Kidney (tissue), 14 donors: ENCODE data around the gene EMX1. TPM values are rescaled to one million over a fixed set of nuclear protein-coding genes. Genes with fewer than 3 reads are reported as not detected.

Experiments
- DNase-seq, 5 donors: peaks; one replicate each; pipeline ENCODE4 v3.0.0-alpha.2; 2013 to 2020
- FAIRE-seq: peaks from 2 replicates; lab custom pipeline; 2012; peaks lifted over from hg19 to GRCh38; lab: Jason Lieb, UNC
- H3K27ac ChIP-seq, 2 donors: one replicate each; pipeline ENCODE4 v1.7.0; 2013; ENCODE audit warnings: low read depth in 2 of 2, low read length in 2 of 2, inconsistent platforms in 1 of 2
- H3K27me3 ChIP-seq: one replicate; pipeline ENCODE4 v1.7.1; 2013; ENCODE audit warnings: low read length, inconsistent platforms; ENCODE audit not compliant: control insufficient read depth, insufficient read depth
- H3K36me3 ChIP-seq, 3 donors: one replicate each; pipeline versions ENCODE4 v1.7.0 to v1.7.1; 2013; ENCODE audit warnings: low read length in 3 of 3, control low read depth in 1 of 3, inconsistent platforms in 1 of 3; ENCODE audit not compliant: insufficient read depth in 3 of 3, control insufficient read depth in 2 of 3
- H3K4me1 ChIP-seq, 3 donors: one replicate each; pipeline versions ENCODE4 v1.7.0 to v1.7.1; 2013; ENCODE audit warnings: low read length in 3 of 3, inconsistent platforms in 1 of 3, low read depth in 1 of 3; ENCODE audit not compliant: control insufficient read depth in 2 of 3, insufficient read depth in 2 of 3
- H3K4me3 ChIP-seq, 3 donors: one replicate each; pipeline versions ENCODE4 v1.7.0 to v1.8.1; 2013; ENCODE audit warnings: low read length in 3 of 3, control low read depth in 1 of 3, inconsistent platforms in 1 of 3
- H3K9ac ChIP-seq, 3 donors: one replicate each; pipeline versions ENCODE4 v1.7.0 to v1.7.1; 2013; ENCODE audit warnings: low read length in 3 of 3, control low read depth in 1 of 3, inconsistent platforms in 1 of 3
- H3K9me3 ChIP-seq, 3 donors: one replicate each; pipeline versions ENCODE4 v1.7.0 to v1.7.1; 2013; ENCODE audit warnings: low read length in 3 of 3, control low read depth in 1 of 3, inconsistent platforms in 1 of 3; ENCODE audit not compliant: control insufficient read depth in 2 of 3, insufficient read depth in 1 of 3
- CTCF ChIP-seq: IDR thresholded peaks from 3 replicates; pipeline ENCODE4 v1.5.1; 2012; ENCODE audit warnings: mild to moderate bottlenecking, moderate library complexity, borderline replicate concordance; ENCODE audit not compliant: insufficient read depth; ENCODE audit errors: extremely low read depth
- intact Hi-C: fragments of 100-400 bp; cut with DNase I; formaldehyde crosslinking; loops from one replicate; pipeline ENCODE4 v1.11.1; 2022
- polyA plus RNA-seq: library from polyadenylated mRNA; stranded (reverse); fragments of 350-450 nt; fragmentation: Illumina TruSeq; extraction: RNeasy Lipid Tissue Mini Kit (QIAGEN cat#74804); gene quantifications from one replicate; pipeline ENCODE4 v1.2.3, GENCODE V29; 2014; ENCODE audit warnings: low read depth, low replicate concordance; ENCODE audit not compliant: insufficient read depth
- total RNA-seq: library from RNA; stranded (reverse); fragmentation: NEBNext Ultra II Directional; extraction: Animal tissue kit (Norgen Biotek cat#: 25700); gene quantifications from one replicate; pipeline ENCODE4 v1.2.1, GENCODE V29; 2021
- donor health status: control.
- donor health status: control.
- donor health status: control.
- donor health status: control.
- donor health status: control.
- donor health status: DM: yes; HTN: yes; CAD: no.
- donor health status: Normal renal cell carcinoma (clear cell type).

Gene EMX1
- total and polyA plus RNA-seq, 2 donors from 2014 or later, result 19.6 to 132 TPM

GRCh38 chr2:72983500-72984161 is 66.3 kb downstream of the EMX1 start:
- Histone ChIP-seq H3K9me3 (no peaks in the 10 kb centered on the region), H3K9ac (peak overlapping the region in 1 of 3 donors; percentile 28), H3K4me3 (no peak overlapping the region), H3K27ac (peak overlapping the region; percentile 80 to 83), H3K27me3 (no peaks in the 10 kb centered on the region), H3K4me1 (peaks cover 0 to 32% (median 21%) of the 10 kb centered on the region in 3 donors), H3K36me3 (peaks cover 0 to 2% (median 0%) of the 10 kb centered on the region in 3 donors)
- intact Hi-C loops, result no loop called here
- peak in 4 of 5 donors; percentile 31 to 60 (median 55) for DNase-seq
- TF ChIP-seq CTCF, result no peak
- FAIRE-seq, result no peak

- Histone ChIP-seq H3K27ac (peak overlapping the region; percentile 80 to 83), H3K36me3 (peaks cover 0 to 2% (median 0%) of the 10 kb centered on the region in 3 donors), H3K27me3 (no peaks in the 10 kb centered on the region), H3K4me1 (peaks cover 0 to 33% (median 21%) of the 10 kb centered on the region in 3 donors), H3K9me3 (no peaks in the 10 kb centered on the region), H3K9ac (peak overlapping the region in 1 of 3 donors; percentile 53), H3K4me3 (no peak overlapping the region)
- no peak for TF ChIP-seq CTCF
- DNase-seq, result peak in 3 of 5 donors; percentile 34 to 51 (median 47)
- no peak for FAIRE-seq
- intact Hi-C loops, result no loop called here
Measured at GRCh38 chr2:72984172-72984671, 66.9 kb downstream of the EMX1 start.

Other genes starting within 250 kb of the EMX1 start
- gene EXOC6B, start 91.5 kb upstream of the EMX1 start, total RNA-seq, result 31.3 TPM
- gene EXOC6B, start 91.5 kb upstream of the EMX1 start, polyA plus RNA-seq, result 5.9 TPM
- 29.9 TPM for gene SPR, start 30.1 kb upstream of the EMX1 start, total RNA-seq
- gene SPR, start 30.1 kb upstream of the EMX1 start, polyA plus RNA-seq, result 102 TPM
- 21.4 TPM for gene SFXN5, start 154.2 kb downstream of the EMX1 start, total RNA-seq
- 35.9 TPM for gene SFXN5, start 154.2 kb downstream of the EMX1 start, polyA plus RNA-seq
- 57.1 TPM for gene RAB11FIP5, start 195.4 kb downstream of the EMX1 start, total RNA-seq
- gene RAB11FIP5, start 195.4 kb downstream of the EMX1 start, polyA plus RNA-seq, result 49.6 TPM